Small intestine (tissue), 7 donors: Measurements from ENCODE around the gene KCNJ11. TPM values are rescaled to one million over a fixed set of nuclear protein-coding genes. Genes with fewer than 3 reads are reported as not detected.
A peak's percentile ranks its signal among the peaks of the same experiment; 100 is the strongest.

Experiments
- DNase-seq, 2 donors: peaks; one replicate each; pipeline versions ENCODE4 v3.0.0 to v3.0.0-alpha.2; 2013
- FAIRE-seq: peaks from 2 replicates; lab custom pipeline; 2012; peaks lifted over from hg19 to GRCh38; lab: Jason Lieb, UNC
- H3K27ac ChIP-seq, 3 donors: one replicate each; pipeline ENCODE4 v1.5.1; 2013; ENCODE audit warnings: low read length in 2 of 3, mild to moderate bottlenecking in 2 of 3, control low read depth in 1 of 3, inconsistent platforms in 1 of 3, low read depth in 1 of 3, moderate library complexity in 1 of 3
- H3K27me3 ChIP-seq, 3 donors: one replicate each; pipeline ENCODE4 v1.6.1; 2013; ENCODE audit warnings: low read length in 3 of 3, inconsistent platforms in 1 of 3; ENCODE audit not compliant: control insufficient read depth in 3 of 3, insufficient read depth in 3 of 3
- H3K36me3 ChIP-seq, 3 donors: one replicate each; pipeline ENCODE4 v1.6.1; 2013; ENCODE audit warnings: low read length in 3 of 3, inconsistent platforms in 1 of 3, low read depth in 1 of 3, mild to moderate bottlenecking in 1 of 3, moderate library complexity in 1 of 3; ENCODE audit not compliant: control insufficient read depth in 3 of 3, insufficient read depth in 2 of 3
- H3K4me1 ChIP-seq, 3 donors: one replicate each; pipeline ENCODE4 v1.6.1; 2013; ENCODE audit warnings: low read length in 2 of 3, inconsistent platforms in 1 of 3, low read depth in 1 of 3, mild to moderate bottlenecking in 1 of 3, moderate library complexity in 1 of 3; ENCODE audit not compliant: control insufficient read depth in 3 of 3, insufficient read depth in 2 of 3
- H3K4me3 ChIP-seq, 3 donors: one replicate each; pipeline ENCODE4 v1.5.1; 2013; ENCODE audit warnings: low read length in 3 of 3, control low read depth in 1 of 3, inconsistent platforms in 1 of 3, low read depth in 1 of 3, mild to moderate bottlenecking in 1 of 3, moderate library complexity in 1 of 3
- H3K9me3 ChIP-seq, 2 donors: one replicate each; pipeline ENCODE4 v1.6.1; 2013; ENCODE audit warnings: low read depth in 1 of 2, low read length in 1 of 2; ENCODE audit not compliant: control insufficient read depth in 2 of 2, insufficient read depth in 1 of 2
- WGBS, 3 donors: extraction: QIAGEN DNeasy Blood & Tissue Kit; methylation state at CpG; one replicate each; pipeline ENCODE4 v1.1.7; 2013; 5-methylcytosine and 5-hydroxymethylcytosine counted together
- polyA plus RNA-seq, 4 donors: library from polyadenylated mRNA; stranded (reverse) in 3 of 4; unstranded in 1 of 4; fragments of 200-250 nt in 3 of 4; fragments of 120-200 nt in 1 of 4; gene quantifications; one replicate each; pipeline versions ENCODE4 v1.2.1 to v1.2.3, GENCODE V29; 2013
- donor health status: healthy with polysubstance abuse.
- donor health status: control.
- donor health status: control.
- donor health status: Bipolar disorder and iron deficiency.
- donor health status: healthy.

The KCNJ11 gene
- polyA plus RNA-seq, 4 donors = 1.9 to 3.7 TPM; not detected in 2

GRCh38 chr11:17406082-17406817 lies 17.8 kb upstream of the KCNJ11 start:
- Histone ChIP-seq H3K27ac (peak overlapping the region in 2 of 3 donors; percentile 13 to 71), H3K4me1 (peaks cover 0 to 17% (median 0%) of the 10 kb centered on the region in 3 donors), H3K27me3 (no peaks in the 10 kb centered on the region), H3K36me3 (peaks cover 0 to 3% (median 0%) of the 10 kb centered on the region in 3 donors), H3K9me3 (no peaks in the 10 kb centered on the region), H3K4me3 (no peak overlapping the region)
- DNase-seq (no peak), FAIRE-seq (no peak)
- 84 to 88% (median 85%) methylated on average over 8 of the region's 8 CpGs for WGBS, 3 donors

GRCh38 chr11:17405232-17406005 lies 17.0 kb upstream of the KCNJ11 start:
- Histone ChIP-seq H3K9me3 (no peaks in the 10 kb centered on the region), H3K27me3 (no peaks in the 10 kb centered on the region), H3K4me3 (no peak overlapping the region), H3K27ac (peak overlapping the region in 2 of 3 donors; percentile 13 to 76), H3K4me1 (peaks cover 0 to 17% (median 0%) of the 10 kb centered on the region in 3 donors), H3K36me3 (peaks cover 0 to 3% (median 0%) of the 10 kb centered on the region in 3 donors)
- no peak for FAIRE-seq
- DNase-seq = peak; percentile 55 to 70
- WGBS, 3 donors = 36 to 58% (median 50%) methylated on average over 15 of the region's 15 CpGs

- no peaks in the 10 kb centered on the region for H3K27me3 ChIP-seq
- H3K27ac ChIP-seq = no peak overlapping the region
- no peak overlapping the region for H3K4me3 ChIP-seq
- peaks cover 0 to 17% (median 0%) of the 10 kb centered on the region in 3 donors for H3K4me1 ChIP-seq
- WGBS, 3 donors = 83 to 87% (median 86%) methylated on average over 18 of the region's 18 CpGs
- DNase-seq (no peak), FAIRE-seq (no peak)
- H3K36me3 ChIP-seq = no peaks in the 10 kb centered on the region
- no peaks in the 10 kb centered on the region for H3K9me3 ChIP-seq
These were observed 15.7 kb upstream of the KCNJ11 start for GRCh38 chr11:17403980-17404759.

- Histone ChIP-seq H3K27ac (no peak overlapping the region), H3K36me3 (no peaks in the 10 kb centered on the region), H3K4me1 (peaks cover 0 to 17% (median 0%) of the 10 kb centered on the region in 3 donors), H3K4me3 (no peak overlapping the region), H3K9me3 (no peaks in the 10 kb centered on the region), H3K27me3 (no peaks in the 10 kb centered on the region)
- WGBS, 3 donors = 88 to 94% (median 92%) methylated on average over 8 of the region's 8 CpGs
- DNase-seq (no peak), FAIRE-seq (no peak)
These were observed 14.0 kb upstream of the KCNJ11 start for GRCh38 chr11:17402486-17402885.

- H3K27ac ChIP-seq = no peak overlapping the region
- no peaks in the 10 kb centered on the region for H3K27me3 ChIP-seq
- DNase-seq (peak in 1 of 2 donors; percentile 55), FAIRE-seq (no peak)
- no peaks in the 10 kb centered on the region for H3K36me3 ChIP-seq
- no peak overlapping the region for H3K4me3 ChIP-seq
- no peaks in the 10 kb centered on the region for H3K9me3 ChIP-seq
- 59 to 82% (median 67%) methylated on average over 8 of the region's 8 CpGs for WGBS, 3 donors
- peaks cover 0 to 17% (median 0%) of the 10 kb centered on the region in 3 donors for H3K4me1 ChIP-seq
These were observed 13.4 kb upstream of the KCNJ11 start for GRCh38 chr11:17401841-17402240.

- DNase-seq (no peak), FAIRE-seq (no peak)
- Histone ChIP-seq H3K4me3 (no peak overlapping the region), H3K36me3 (no peaks in the 10 kb centered on the region), H3K9me3 (no peaks in the 10 kb centered on the region), H3K27ac (no peak overlapping the region), H3K4me1 (peaks cover 0 to 17% (median 0%) of the 10 kb centered on the region in 3 donors), H3K27me3 (no peaks in the 10 kb centered on the region)
- WGBS, 3 donors = 78 to 87% (median 80%) methylated on average over 2 of the region's 2 CpGs
These were observed 12.9 kb upstream of the KCNJ11 start for GRCh38 chr11:17401316-17401715.

GRCh38 chr11:17400048-17400775 lies 11.8 kb upstream of the KCNJ11 start:
- Histone ChIP-seq H3K4me3 (no peak overlapping the region), H3K9me3 (no peaks in the 10 kb centered on the region), H3K4me1 (peaks cover 0 to 7% (median 0%) of the 10 kb centered on the region in 3 donors), H3K36me3 (no peaks in the 10 kb centered on the region), H3K27me3 (no peaks in the 10 kb centered on the region), H3K27ac (no peak overlapping the region)
- DNase-seq (no peak), FAIRE-seq (no peak)
- WGBS, 3 donors = 86 to 94% (median 87%) methylated on average over 19 of the region's 19 CpGs
